HCT116 (cell line): ENCODE measurements around the gene EIF4ENIF1. TPM values are rescaled to one million over a fixed set of nuclear protein-coding genes. Genes with fewer than 3 reads are reported as not detected.

Experiments used
- ATAC-seq: fragments of 200-7000 bp; cut with Tn5 transposase; 2 replicates; pipeline ENCODE4 v1.9.1; 2020; ENCODE audit warnings: mild to moderate bottlenecking, moderate library complexity
- BruUV-seq: library from RNA; stranded (reverse); fragments of 400-500 nt; replicated peaks from 2 replicates; lab custom pipeline; 2021; lab: Mats Ljungman, UMichigan
- CTCF ChIA-PET: fragments of 300-600 bp; sonication (Branson Sonifier 250); formaldehyde crosslinking; loops from one replicate; lab custom pipeline; 2021; ENCODE audit warnings: antibody characterized with exemption; lab: Charles Lee
- POLR2A ChIA-PET: fragments of 300-600, 350-600 bp; sonication (Branson Sonifier 250); formaldehyde crosslinking; loops from one replicate; lab custom pipeline; 2021; ENCODE audit warnings: antibody characterized with exemption; lab: Charles Lee
- RAD21 ChIA-PET, 2 experiments: fragments of 300-600 bp; sonication (Branson Sonifier 250); formaldehyde crosslinking; loops; one replicate each; lab custom pipeline; 2023; ENCODE audit warnings: low total read pairs in 2 of 2; ENCODE audit not compliant: uncharacterized antibody in 2 of 2, unreplicated experiment in 2 of 2, low non-redundant PET in 1 of 2; lab: Charles Lee
- DNase-seq: peaks from one replicate; pipeline ENCODE4 v3.0.0-alpha.2; 2010; ENCODE audit warnings: low read depth, low spot score
- H2AFZ ChIP-seq: fragments of 200-600 bp; shearing (Covaris generic), sonication (generic); 2 replicates; pipeline ENCODE4 v1.6.1; 2017; ENCODE audit warnings: low read depth, mixed run types, mixed read lengths, antibody characterized with exemption, low read length; ENCODE audit not compliant: poor library complexity, severe bottlenecking
- H3K27ac ChIP-seq: 2 replicates; pipeline ENCODE4 v1.5.1; 2012; ENCODE audit warnings: low read depth, low read length
- H3K27me3 ChIP-seq: fragments of 200-600 bp; sonication (generic); 2 replicates; pipeline ENCODE4 v1.6.1; 2016; ENCODE audit warnings: mixed run types, low read length, mixed read lengths; ENCODE audit not compliant: insufficient read depth
- H3K36me3 ChIP-seq, 2 experiments: fragments of 200-500 bp in 1 of 2; fragments of 200-600 bp in 1 of 2; sonication (Bioruptor generic) in 1 of 2; sonication (generic) in 1 of 2; 2 replicates each; pipeline versions ENCODE4 v1.5.1 to v1.6.1; 2014 to 2016; ENCODE audit warnings: low read length in 2 of 2, inconsistent platforms in 1 of 2, mixed read lengths in 1 of 2, mixed run types in 1 of 2; ENCODE audit not compliant: insufficient read depth in 2 of 2, control insufficient read depth in 1 of 2
- H3K4me1 ChIP-seq, 2 experiments: fragments of 200-600 bp in 1 of 2; sonication (generic) in 1 of 2; 2 replicates each; pipeline versions ENCODE4 v1.5.1 to v1.6.1; 2012 to 2017; ENCODE audit warnings: low read length in 2 of 2, inconsistent platforms in 1 of 2, mild to moderate bottlenecking in 1 of 2, mixed read lengths in 1 of 2, mixed run types in 1 of 2, moderate library complexity in 1 of 2; ENCODE audit not compliant: insufficient read depth in 2 of 2, control insufficient read depth in 1 of 2
- H3K4me2 ChIP-seq: fragments of 200-600 bp; sonication (generic); 2 replicates; pipeline ENCODE4 v1.6.1; 2017; ENCODE audit warnings: mixed run types, low read length, mixed read lengths
- H3K4me3 ChIP-seq, 2 experiments: fragments of 200-600 bp in 1 of 2; sonication (generic) in 1 of 2; replicated peaks in 1 of 2; 2 replicates each; pipeline ENCODE4 v1.5.1; 2011 to 2016; ENCODE audit warnings: low read length in 2 of 2, control low read depth in 1 of 2, low read depth in 1 of 2, mild to moderate bottlenecking in 1 of 2, mixed read lengths in 1 of 2, mixed run types in 1 of 2
- H3K79me2 ChIP-seq: fragments of 200-600 bp; sonication (generic); 2 replicates; pipeline ENCODE4 v1.6.1; 2017; ENCODE audit warnings: mild to moderate bottlenecking, mixed run types, low read length, moderate library complexity, mixed read lengths; ENCODE audit not compliant: insufficient read depth
- H3K9ac ChIP-seq: fragments of 200-600 bp; sonication (generic); 2 replicates; pipeline ENCODE4 v1.6.1; 2016; ENCODE audit warnings: low read length, mixed read lengths
- H3K9me2 ChIP-seq: fragments of 200-600 bp; sonication (generic), shearing (Covaris generic); 2 replicates; pipeline ENCODE4 v1.6.1; 2017; ENCODE audit warnings: mixed run types, mild to moderate bottlenecking, moderate library complexity; ENCODE audit not compliant: insufficient read depth
- H3K9me3 ChIP-seq, 2 experiments: fragments of 200-500 bp in 1 of 2; fragments of 200-600 bp in 1 of 2; sonication (Bioruptor generic) in 1 of 2; sonication (generic) in 1 of 2; 2 replicates each; pipeline ENCODE4 v1.6.1; 2014 to 2017; ENCODE audit warnings: low read length in 2 of 2, mixed read lengths in 2 of 2, inconsistent platforms in 1 of 2, low read depth in 1 of 2, mild to moderate bottlenecking in 1 of 2, mixed run types in 1 of 2, moderate library complexity in 1 of 2; ENCODE audit not compliant: control insufficient read depth in 1 of 2, insufficient read depth in 1 of 2
- H4K20me1 ChIP-seq: fragments of 200-600 bp; sonication (generic), shearing (Covaris generic); 2 replicates; pipeline ENCODE4 v1.6.1; 2017; ENCODE audit warnings: mixed run types, mild to moderate bottlenecking, moderate library complexity; ENCODE audit not compliant: insufficient read depth
- CBX3 ChIP-seq: IDR thresholded peaks from 2 replicates; pipeline ENCODE4 v1.6.1; 2012; ENCODE audit warnings: low read depth
- ELF1 ChIP-seq: IDR thresholded peaks from 2 replicates; pipeline ENCODE4 v1.6.1; 2012; ENCODE audit warnings: low read depth, borderline replicate concordance
- EZH2 ChIP-seq: fragments of 200-600 bp; sonication (generic); IDR thresholded peaks from 2 replicates; pipeline ENCODE4 v1.6.1; 2017; ENCODE audit warnings: antibody characterized with exemption, mixed run types
- EZH2phosphoT487 ChIP-seq: fragments of 200-600 bp; IDR thresholded peaks from 2 replicates; pipeline ENCODE4 v1.6.1; 2018; ENCODE audit warnings: antibody characterized with exemption, borderline replicate concordance
- POLR2AphosphoS5 ChIP-seq: IDR thresholded peaks from 2 replicates; pipeline ENCODE4 v1.6.1; 2011; ENCODE audit warnings: mild to moderate bottlenecking, low read depth, low read length, moderate library complexity
- SIN3A ChIP-seq: IDR thresholded peaks from 2 replicates; pipeline ENCODE4 v1.6.1; 2012; ENCODE audit warnings: low read depth
- SRF ChIP-seq: IDR thresholded peaks from 2 replicates; pipeline ENCODE4 v1.6.1; 2012; ENCODE audit warnings: low read depth
- TCF7L2 ChIP-seq: IDR thresholded peaks from 2 replicates; pipeline ENCODE4 v1.7.0; 2011; ENCODE audit warnings: borderline replicate concordance, inconsistent platforms; ENCODE audit not compliant: insufficient read depth, insufficient read length; ENCODE audit errors: extremely low read depth
- YY1 ChIP-seq: IDR thresholded peaks from 2 replicates; pipeline ENCODE4 v1.6.1; 2011; ENCODE audit warnings: low read length, low read depth, moderate library complexity, mild to moderate bottlenecking; ENCODE audit not compliant: insufficient replicate concordance; ENCODE audit errors: extremely low read depth
- ZFX ChIP-seq: fragments of 450-650 bp; IDR thresholded peaks from 2 replicates; pipeline ENCODE4 v1.6.1; 2017
- ZNF274 ChIP-seq: fragments of 200-500 bp; sonication (Bioruptor generic); IDR thresholded peaks from 2 replicates; pipeline ENCODE4 v1.6.1; 2014; ENCODE audit warnings: mild to moderate bottlenecking, low read depth, low read length, inconsistent platforms
- intact Hi-C: fragments of 100-400 bp; cut with micrococcal nuclease; formaldehyde crosslinking; loops from 2 replicates; pipeline ENCODE4 v1.10.0; 2022
- total RNA-seq: library from RNA; stranded (reverse); gene quantifications from one replicate; pipeline ENCODE4 v1.2.1, GENCODE V29; 2021; ENCODE audit not compliant: unreplicated experiment
- TF ChIP-seq, protein P1 (sequence below): IDR thresholded peaks from 2 replicates; pipeline ENCODE4 v1.6.1; 2012
- TF ChIP-seq, protein P2 (sequence below): IDR thresholded peaks from 2 replicates; pipeline ENCODE4 v1.6.1; 2012

The EIF4ENIF1 gene
- total RNA-seq, 1 experiment from 2014 or later = 24.2 TPM

DNA sequence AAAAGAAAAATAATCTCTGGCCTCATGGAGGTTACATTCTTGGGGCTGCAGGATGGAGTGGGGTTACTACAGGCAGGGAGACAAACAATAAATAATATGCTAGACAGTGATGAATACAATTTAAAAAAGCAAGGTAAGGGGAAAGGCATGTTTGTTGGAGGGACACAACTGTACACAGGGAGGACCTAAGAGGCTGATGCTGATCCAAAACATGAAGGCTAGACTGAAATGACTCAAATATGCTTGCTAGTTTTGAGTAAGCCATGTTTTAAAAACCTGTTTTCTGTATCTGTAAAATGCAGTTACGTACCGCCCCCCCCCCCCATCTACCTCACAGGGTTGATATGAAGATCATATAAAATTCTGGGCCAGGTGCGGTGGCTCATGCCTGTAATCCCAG, 44.0 kb downstream of the EIF4ENIF1 start (continued):
- TF ChIP-seq, protein P1, sequence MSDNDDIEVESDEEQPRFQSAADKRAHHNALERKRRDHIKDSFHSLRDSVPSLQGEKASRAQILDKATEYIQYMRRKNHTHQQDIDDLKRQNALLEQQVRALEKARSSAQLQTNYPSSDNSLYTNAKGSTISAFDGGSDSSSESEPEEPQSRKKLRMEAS = no peak
- TF ChIP-seq EZH2 (no peak), ZFX (no peak), ELF1 (no peak), POLR2AphosphoS5 (no peak), YY1 (no peak), SIN3A (no peak), SRF (no peak)
- TF ChIP-seq, protein P2, sequence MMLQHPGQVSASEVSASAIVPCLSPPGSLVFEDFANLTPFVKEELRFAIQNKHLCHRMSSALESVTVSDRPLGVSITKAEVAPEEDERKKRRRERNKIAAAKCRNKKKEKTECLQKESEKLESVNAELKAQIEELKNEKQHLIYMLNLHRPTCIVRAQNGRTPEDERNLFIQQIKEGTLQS = no peak

DNA sequence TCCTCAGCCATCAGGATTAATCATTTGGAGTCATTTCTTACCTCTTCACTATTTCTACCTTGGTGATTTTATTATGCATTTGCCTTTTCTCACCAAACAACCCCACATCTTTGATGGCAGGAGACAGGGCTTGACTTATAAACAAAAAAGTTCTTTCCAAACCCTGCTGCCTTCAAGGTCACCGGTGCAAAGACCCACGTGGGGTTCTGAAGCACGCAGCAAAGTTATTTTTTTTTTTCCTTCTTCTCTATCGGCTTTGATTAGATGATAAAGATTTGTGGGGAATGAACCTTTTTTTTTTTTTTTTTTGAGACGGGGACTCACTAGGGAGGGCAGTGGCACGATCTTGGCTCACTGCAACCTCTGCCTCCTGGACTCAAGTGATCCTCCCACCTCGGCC, 46.1 kb downstream of the EIF4ENIF1 start:
- no peak for TF ChIP-seq YY1
- TF ChIP-seq EZH2 = no peak
- TF ChIP-seq, protein P1 = no peak
- TF ChIP-seq ZFX = no peak
- TF ChIP-seq SIN3A = no peak
- TF ChIP-seq EZH2phosphoT487 = no peak
- no peak for TF ChIP-seq ZNF274
- no peak for TF ChIP-seq CBX3
- no peak for TF ChIP-seq TCF7L2
- intact Hi-C loops = no loop called here
- no peak overlapping the region for H3K4me3 ChIP-seq
- no peak overlapping the region for H2AFZ ChIP-seq
- no peaks in the 10 kb centered on the region for H3K4me1 ChIP-seq
- H4K20me1 ChIP-seq = peaks cover 5% of the 10 kb centered on the region; the same call in 1 of the 2 replicates
- RAD21 ChIA-PET = no interaction called here
- CTCF ChIA-PET = no interaction called here
- POLR2A ChIA-PET = no interaction called here
- no peaks in the 10 kb centered on the region for H3K27me3 ChIP-seq
- DNase-seq (no peak), ATAC-seq (no peak)
- H3K36me3 ChIP-seq = peaks cover 34 to 47% of the 10 kb centered on the region in 2 experiments
- no TSS peak for BruUV-seq
- no peaks in the 10 kb centered on the region for H3K79me2 ChIP-seq
- H3K27ac ChIP-seq = no peak overlapping the region
- H3K4me2 ChIP-seq = no peak overlapping the region
- no peak overlapping the region for H3K9ac ChIP-seq
- H3K9me3 ChIP-seq = no peaks in the 10 kb centered on the region
- no peaks in the 10 kb centered on the region for H3K9me2 ChIP-seq
